Stromal cell of bone marrow (primary cell): ENCODE data around the gene FAR2.
"Not testable (repeated sequence)": the region's sequence is repeated elsewhere in the genome, so short reads cannot be mapped to it uniquely, and the experiment has no call there.

Source experiments
- DNase-seq: peaks from one replicate; pipeline ENCODE4 v3.0.0-alpha.2; 2012; ENCODE audit warnings: low read depth

Gene FAR2

GRCh38 chr12:29148911-29149690 is at the start of gene FAR2:
TSS of gene FAR2 (plus strand) at chr12:29149278. CDS start at chr12:29270450, 121,172 bp downstream.
- DNase-seq = peak; percentile 21

GRCh38 chr12:29102741-29103140 is 46.3 kb upstream of the FAR2 start:
- DNase-seq = no peak

GRCh38 chr12:29103539-29103974 is 45.5 kb upstream of the FAR2 start:
- DNase-seq = no peak

GRCh38 chr12:29104516-29104915 is 44.6 kb upstream of the FAR2 start:
- no peak for DNase-seq

- no peak for DNase-seq
Observed at GRCh38 chr12:29110506-29111442, 38.3 kb upstream of the FAR2 start.

GRCh38 chr12:29113101-29113500 is 36.0 kb upstream of the FAR2 start:
- DNase-seq = no peak

- DNase-seq = no peak
Observed at GRCh38 chr12:29116414-29116813, 32.7 kb upstream of the FAR2 start.

- no peak for DNase-seq
Observed at GRCh38 chr12:29131539-29131938, 17.5 kb upstream of the FAR2 start.

- DNase-seq = no peak
Observed at GRCh38 chr12:29132316-29132715, 16.8 kb upstream of the FAR2 start.

GRCh38 chr12:29133181-29133580 is 15.9 kb upstream of the FAR2 start:
- no peak for DNase-seq

GRCh38 chr12:29133680-29134079 is 15.4 kb upstream of the FAR2 start:
- DNase-seq = no peak

GRCh38 chr12:29138256-29138655 is 10.8 kb upstream of the FAR2 start:
- DNase-seq = not testable (repeated sequence)

- not testable (repeated sequence) for DNase-seq
Observed at GRCh38 chr12:29138855-29139254, 10.2 kb upstream of the FAR2 start.

GRCh38 chr12:29145372-29146170 is 3.5 kb upstream of the FAR2 start:
- no peak for DNase-seq

GRCh38 chr12:29146196-29146595 is 2.9 kb upstream of the FAR2 start:
- DNase-seq = no peak

GRCh38 chr12:29147731-29148595 is 1.1 kb upstream of the FAR2 start:
- peak; percentile 42 for DNase-seq

- peak; percentile 3 for DNase-seq
Observed at GRCh38 chr12:29148596-29148910, 525 bp upstream of the FAR2 start.

GRCh38 chr12:29149691-29150281 is 708 bp downstream of the FAR2 start:
- DNase-seq = no peak

- no peak for DNase-seq
Observed at GRCh38 chr12:29150462-29150861, 1.4 kb downstream of the FAR2 start.

GRCh38 chr12:29152223-29152868 is 3.3 kb downstream of the FAR2 start:
- no peak for DNase-seq
